T-helper 1 cell treated with Interleukin-12 subunit alpha and Interleukin-12 subunit beta and Interleukin-4 antibody, amounts not matched to agents 30 ng/mL and 1 ng/mL, for 36 hours (primary cell): ENCODE measurements around the gene TMEM213. TPM values are rescaled to one million over a fixed set of nuclear protein-coding genes. Genes with fewer than 3 reads are reported as not detected.

ENCODE experiments used
- intact Hi-C: fragments of 100-400 bp; cut with micrococcal nuclease; formaldehyde crosslinking; loops from one replicate; pipeline ENCODE4 v1.15.1; 2024
- total RNA-seq: library from RNA; stranded (reverse); gene quantifications from 2 replicates; pipeline ENCODE4 v1.2.3, GENCODE V29; 2022

The TMEM213 gene
- 3.7 and 4.6 TPM in 2 replicates for total RNA-seq

DNA sequence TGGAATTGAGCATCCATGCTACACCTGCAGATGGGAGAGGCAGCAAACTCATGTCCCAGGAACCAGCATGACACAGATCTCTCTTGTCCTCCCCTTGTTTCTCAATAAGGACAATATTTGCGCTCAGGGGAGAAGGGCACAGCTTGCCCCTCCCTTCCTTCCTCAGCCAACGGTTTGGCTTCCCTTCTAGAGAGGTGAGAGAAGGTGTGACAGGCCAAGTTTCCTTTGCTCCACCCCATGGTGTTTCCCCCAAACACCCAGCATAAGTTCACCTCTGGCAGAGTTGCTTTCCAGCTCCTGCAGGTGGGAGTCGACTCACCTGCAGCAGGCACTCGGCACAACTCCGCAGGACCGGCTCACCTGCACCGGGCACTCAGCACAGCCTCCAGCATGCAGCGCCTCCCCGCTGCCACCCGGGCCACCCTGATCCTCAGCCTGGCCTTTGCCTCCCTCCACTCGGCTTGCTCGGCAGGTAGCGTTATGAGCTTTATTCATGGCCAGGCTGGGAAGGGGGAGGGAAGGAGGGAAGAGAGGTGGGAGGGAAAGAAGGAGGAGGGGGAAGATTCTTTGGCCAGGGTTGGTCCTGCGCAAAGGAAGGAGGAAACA is at the start of gene TMEM213, which contains the start of gene ATP6V0A4:
Gene TMEM213 (plus strand): TSS at position 280 of the 606 bp plus-strand sequence. CDS start 111 bp downstream, at position 391.
Gene ATP6V0A4 (minus strand): TSS at position 482 of the 606 bp plus-strand sequence. CDS start 26,949 bp downstream, outside the sequence.
- intact Hi-C loops: no loop called here

- intact Hi-C loops: no loop called here
Observed at GRCh38 chr7:138748666-138749065, 49.1 kb upstream of the TMEM213 start.

GRCh38 chr7:138749960-138750359 is 47.8 kb upstream of the TMEM213 start:
- intact Hi-C loops: loop anchor here (5.0 to 10.0 kb wide), 3 partner anchors 232 to 815 kb away; partner anchors contain the start of gene KIAA1549

DNA sequence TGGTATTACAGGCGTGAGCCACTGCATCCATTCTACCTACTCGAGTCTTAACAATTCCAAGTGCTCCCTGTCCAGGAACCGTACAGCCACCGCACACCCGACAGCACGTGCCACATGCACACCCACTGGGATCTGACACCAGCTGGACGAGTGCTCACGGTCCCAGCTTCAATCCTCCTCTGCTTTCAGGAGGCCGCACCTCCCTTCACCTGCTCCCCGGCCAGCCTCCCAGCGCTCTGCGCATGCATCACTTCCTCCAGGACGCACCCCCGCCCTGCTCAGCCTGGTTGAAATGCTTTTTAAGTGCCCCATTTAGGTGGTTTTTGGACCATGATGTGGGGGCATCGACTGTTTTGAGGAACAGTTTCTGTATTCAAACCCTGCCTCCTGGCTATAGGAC is 47.3 kb upstream of the TMEM213 start:
- intact Hi-C loops: loop anchor here (5.0 to 10.0 kb wide), 3 partner anchors 232 to 816 kb away; partner anchors contain the start of gene KIAA1549

DNA sequence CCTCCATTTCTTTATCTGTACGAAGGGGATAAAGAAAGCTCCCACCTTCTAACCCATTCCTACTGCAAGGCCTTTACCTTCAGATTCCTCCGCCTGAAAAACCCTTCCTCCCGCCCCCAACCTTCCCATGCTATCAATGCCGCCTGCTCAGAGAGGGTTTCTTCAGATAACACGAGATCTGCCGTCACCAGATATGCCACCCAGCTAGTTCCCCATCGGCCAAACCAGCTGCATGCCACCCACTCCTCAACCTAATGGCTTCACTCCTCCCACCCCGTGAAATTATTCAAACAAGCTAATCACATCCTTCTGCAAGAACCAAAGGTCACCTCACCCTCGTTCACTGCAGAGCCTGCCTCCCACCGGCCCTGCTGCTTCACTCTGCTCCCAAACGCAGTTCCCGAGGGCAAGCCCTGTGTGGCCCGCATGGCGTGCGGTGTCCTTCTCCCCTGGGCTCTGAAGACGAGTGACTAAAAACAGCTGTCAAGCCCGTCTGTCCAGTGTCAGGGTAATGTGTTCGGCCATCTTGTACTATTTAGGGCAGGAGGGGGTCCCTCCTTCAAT is 46.8 kb upstream of the TMEM213 start:
- intact Hi-C loops: loop anchor here (5.0 to 10.0 kb wide), 3 partner anchors 231 to 816 kb away; partner anchors contain the start of gene KIAA1549

GRCh38 chr7:138752518-138753149 is 45.2 kb upstream of the TMEM213 start:
- intact Hi-C loops: loop anchor here (1.0 to 10.0 kb wide), 16 partner anchors 14 to 818 kb away; partner anchors contain the start of genes CREB3L2, KIAA1549 and UBN2

DNA sequence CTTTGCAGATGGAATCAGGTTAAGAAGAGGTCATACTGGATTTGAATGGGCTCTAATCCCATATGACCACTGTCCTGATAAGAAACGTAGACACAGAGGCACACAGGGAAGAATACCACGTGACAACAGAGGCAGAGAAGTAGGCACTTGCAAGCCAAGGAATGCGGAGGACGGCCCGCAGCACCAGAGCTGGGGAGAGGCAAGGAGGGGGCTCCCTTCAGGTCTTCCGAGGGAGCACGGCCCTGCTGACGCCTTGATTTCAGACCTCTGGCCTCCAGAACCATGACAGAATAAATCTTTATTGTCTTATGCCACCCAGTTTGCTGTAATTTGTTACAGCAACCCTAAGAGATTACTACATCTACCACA is 44.7 kb upstream of the TMEM213 start:
- intact Hi-C loops: loop anchor here (2.0 to 10.0 kb wide), 8 partner anchors 42 to 818 kb away; partner anchors contain the start of gene KIAA1549

- intact Hi-C loops: loop anchor here (2.0 to 10.0 kb wide), 8 partner anchors 41 to 819 kb away; partner anchors contain the start of gene KIAA1549
Observed at GRCh38 chr7:138753610-138754009, 44.2 kb upstream of the TMEM213 start.

DNA sequence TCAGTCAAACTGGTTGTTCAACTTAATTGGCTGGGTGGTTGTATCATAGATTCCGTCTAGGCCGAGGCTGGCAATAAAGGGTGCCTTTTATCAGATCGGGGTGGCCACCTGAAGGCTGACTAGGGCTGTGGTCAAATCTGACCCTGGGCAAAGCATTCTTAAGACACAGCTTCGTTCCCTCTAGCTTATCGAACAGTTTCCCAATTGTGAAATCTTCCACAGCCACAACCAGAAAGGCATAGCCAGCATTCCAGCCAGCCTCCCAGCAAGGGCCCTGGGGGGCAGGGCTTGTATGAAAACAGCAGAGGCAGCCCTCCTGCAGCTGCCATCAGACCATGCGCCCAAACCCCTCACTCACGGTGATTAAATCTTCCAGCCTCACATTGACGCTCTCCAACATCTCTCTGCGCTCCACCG is 42.5 kb upstream of the TMEM213 start:
- intact Hi-C loops: loop anchor here (10.0 kb wide), 1 partner anchor 821 kb away; no protein-coding TSS in a partner anchor

DNA sequence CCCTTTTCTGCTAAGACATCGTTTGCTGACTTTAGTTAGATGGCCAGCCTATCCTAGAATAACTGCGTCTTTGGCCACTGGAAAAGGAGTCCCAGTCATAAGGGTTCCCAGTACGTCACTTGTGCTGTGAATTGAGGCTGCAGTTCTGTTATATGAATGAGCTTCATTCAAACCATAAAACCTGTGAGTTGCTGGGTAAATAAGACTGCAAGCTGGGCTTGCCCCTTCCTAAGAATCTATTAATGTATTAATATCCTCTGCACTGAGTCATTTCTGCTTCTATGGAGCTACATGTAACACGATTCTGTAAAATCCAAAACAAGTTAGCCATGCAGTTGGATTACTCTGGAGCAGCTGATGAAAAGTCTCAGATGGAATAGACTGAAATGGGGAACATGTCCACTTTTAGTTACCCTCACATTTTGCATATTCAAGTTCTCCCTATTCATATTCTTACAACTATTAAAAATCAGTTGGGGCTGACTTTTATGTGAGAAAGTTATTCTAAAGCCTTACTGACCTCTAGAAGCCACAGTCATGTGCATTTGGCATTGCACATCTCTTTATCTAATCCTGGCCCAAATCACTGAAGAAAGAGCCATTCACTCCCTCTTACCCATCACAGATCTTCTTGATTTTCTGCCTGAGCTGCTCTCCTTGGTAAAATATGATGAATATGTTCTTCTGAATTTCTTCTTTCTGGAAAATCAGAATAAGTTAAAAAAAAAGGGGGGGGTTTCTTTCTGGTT is 41.8 kb upstream of the TMEM213 start:
- intact Hi-C loops: loop anchor here (10.0 kb wide), 1 partner anchor 821 kb away; no protein-coding TSS in a partner anchor

DNA sequence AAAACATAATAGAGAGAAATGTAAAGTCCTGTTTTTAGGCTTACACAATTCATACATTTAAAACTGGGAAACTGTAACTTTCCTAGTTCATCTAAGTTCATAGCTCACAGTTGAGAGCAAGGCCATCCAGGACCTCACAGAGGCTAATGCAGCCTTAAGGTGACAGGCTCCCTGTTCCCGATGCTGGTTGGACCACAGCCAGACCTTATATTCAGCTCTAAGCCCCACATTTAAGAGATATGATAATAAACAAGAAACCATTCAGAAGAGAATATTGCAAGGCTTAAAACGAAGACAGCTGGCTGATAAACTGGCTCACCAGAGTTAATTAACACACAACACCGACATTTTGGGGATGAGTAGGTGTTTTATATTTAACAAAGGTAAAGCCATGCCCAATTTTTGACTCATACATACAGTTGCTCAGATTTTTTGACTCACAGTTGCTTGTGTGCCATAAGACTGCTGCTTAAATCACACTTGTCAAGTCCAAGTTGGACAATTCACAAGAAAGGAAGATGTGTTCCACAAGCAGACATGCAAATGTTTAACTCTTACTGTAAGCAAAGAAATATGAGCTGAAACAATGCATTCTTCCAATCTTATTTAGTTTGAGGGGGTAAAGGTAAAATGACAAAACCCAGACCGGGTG is 41.1 kb upstream of the TMEM213 start:
- intact Hi-C loops: loop anchor here (10.0 kb wide), 1 partner anchor 822 kb away; no protein-coding TSS in a partner anchor

GRCh38 chr7:138768241-138768640 is 29.6 kb upstream of the TMEM213 start:
- intact Hi-C loops: no loop called here

GRCh38 chr7:138770904-138771303 is 26.9 kb upstream of the TMEM213 start:
- intact Hi-C loops: no loop called here

GRCh38 chr7:138773176-138773575 is 24.6 kb upstream of the TMEM213 start:
- intact Hi-C loops: no loop called here

- intact Hi-C loops: no loop called here
Observed at GRCh38 chr7:138773817-138774216, 24.0 kb upstream of the TMEM213 start.

DNA sequence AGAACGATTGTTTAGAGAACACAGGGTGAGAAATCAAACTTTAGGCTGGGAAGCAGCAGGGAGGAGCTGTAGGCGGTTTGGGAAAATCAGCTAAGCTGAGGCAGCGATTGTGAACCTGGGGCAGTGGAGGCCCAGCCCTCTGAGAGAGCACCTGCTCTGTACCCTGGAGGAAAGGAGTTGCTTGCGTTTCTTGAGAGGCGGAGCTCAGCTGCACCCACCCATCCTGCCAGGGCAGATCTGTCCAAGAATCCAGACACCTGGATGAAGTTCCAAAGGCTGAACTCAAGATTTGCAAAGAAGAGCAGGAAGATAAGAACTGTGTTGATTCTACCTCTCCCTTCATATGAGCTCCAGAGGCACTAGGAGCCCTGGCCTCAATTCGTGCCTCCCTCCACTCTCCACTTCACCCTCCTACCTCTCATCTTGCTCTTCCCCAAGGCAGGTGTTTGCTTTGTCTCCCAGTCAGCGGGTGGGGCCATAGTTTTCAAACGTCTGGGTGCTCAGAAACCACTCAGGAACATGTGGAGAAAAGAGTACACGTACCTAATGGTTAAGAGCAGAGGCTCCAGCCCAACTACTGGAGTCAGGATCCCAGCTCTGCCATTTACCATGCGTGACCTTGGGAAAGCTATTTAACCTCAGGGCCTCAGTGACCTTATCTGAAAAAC is 21.5 kb upstream of the TMEM213 start:
- intact Hi-C loops: no loop called here

DNA sequence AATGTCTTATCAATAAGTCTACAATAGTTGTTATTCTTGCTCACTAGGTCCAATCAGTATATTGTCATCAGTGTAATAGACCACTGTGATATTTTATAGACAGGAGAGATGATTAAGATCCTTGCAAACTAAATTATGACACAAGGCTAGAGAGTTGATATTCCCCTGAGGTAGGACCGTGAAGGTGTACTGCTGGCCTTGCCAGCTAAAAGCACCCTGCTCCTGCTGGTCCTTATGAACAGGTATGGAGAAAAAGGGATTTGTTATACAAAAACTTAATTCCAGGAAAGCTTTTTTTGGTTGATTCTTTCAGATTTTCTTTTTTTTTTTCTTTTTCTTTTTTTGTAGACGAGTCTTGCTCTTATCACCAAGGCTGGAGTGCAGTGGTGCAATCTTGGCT is 16.8 kb upstream of the TMEM213 start:
- intact Hi-C loops: no loop called here

DNA sequence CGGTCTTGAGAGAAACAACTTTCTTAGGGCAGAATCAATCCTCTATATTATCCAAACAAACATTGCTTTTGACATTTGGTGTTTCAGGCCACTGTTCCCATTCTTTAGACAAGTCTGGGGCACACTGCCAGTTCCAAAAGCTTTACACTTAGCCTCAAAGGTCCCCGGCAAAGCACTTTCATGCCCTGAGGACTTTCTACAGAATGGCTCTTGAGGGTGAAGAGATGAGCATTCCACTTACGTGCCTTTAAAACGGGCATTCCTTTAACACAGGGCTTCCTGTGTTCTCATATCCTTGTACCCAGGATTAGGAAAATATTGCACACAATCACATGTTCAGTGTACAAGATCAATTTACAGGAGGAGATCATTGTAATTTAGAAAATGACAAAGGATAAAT is 13.1 kb upstream of the TMEM213 start:
- intact Hi-C loops: no loop called here

DNA sequence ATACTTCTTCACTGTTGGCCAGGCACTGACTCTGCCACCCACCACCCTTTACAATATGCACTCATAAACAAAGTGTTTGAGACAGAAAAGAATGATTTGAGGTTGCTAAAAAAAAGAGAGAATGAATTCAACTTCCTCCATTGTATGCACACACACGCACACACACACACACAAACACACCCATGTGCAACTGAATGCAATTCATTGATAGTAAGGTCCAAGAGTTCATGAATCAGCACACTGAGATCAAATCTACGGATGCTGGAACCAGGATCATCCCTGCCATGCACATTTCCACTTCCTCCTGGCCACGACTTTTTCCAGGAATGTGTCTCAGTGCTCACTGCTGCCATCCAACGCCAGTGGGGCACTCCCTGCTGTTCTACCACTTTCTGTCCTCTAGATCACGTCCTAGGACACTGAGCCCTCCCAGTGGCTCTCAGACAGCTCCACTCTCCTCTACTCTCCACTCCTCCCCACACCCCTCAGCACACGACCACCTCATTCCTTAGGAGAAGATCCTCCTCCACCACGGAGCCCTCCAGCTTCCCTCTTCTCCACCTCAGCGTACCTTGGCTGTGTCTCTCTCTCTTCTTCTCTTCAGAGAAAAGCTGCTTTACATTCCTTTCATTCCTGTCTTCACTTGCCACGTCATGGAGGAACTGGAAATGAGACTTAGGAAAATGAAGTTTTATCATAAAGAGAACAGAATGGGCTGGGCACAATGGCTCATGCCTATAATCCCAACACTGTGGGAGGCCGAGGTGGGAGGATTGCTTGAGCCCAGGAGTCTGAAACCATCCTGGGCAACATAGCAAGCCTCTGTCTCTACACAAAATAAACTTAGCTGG is 12.0 kb upstream of the TMEM213 start:
- intact Hi-C loops: no loop called here
